Liver (tissue), 3 donors: ENCODE measurements around the gene TUBA8.

Experiments used
- ATF3 ChIP-seq: IDR thresholded peaks from 2 replicates; pipeline ENCODE4 v1.6.1; 2016; ENCODE audit warnings: antibody characterized with exemption
- CTCF ChIP-seq: fragments of 150-350 bp; IDR thresholded peaks from 2 replicates; pipeline ENCODE4 v1.5.1; 2017; ENCODE audit warnings: improper control_type of control experiment, low read depth, low read length; ENCODE audit not compliant: missing input control
- EGR1 ChIP-seq, 2 donors: IDR thresholded peaks; 2 replicates each; pipeline ENCODE4 v1.6.1; 2016 to 2018; ENCODE audit warnings: antibody characterized with exemption in 2 of 2, low read depth in 2 of 2
- FOXA1 ChIP-seq: IDR thresholded peaks from 2 replicates; pipeline ENCODE4 v1.6.1; 2016; ENCODE audit warnings: antibody characterized with exemption
- GABPA ChIP-seq, 2 donors: IDR thresholded peaks in 1 of 2; conservative IDR thresholded peaks in 1 of 2; 2 replicates each; pipeline ENCODE4 v1.6.1; 2016; ENCODE audit warnings: antibody characterized with exemption in 2 of 2, mild to moderate bottlenecking in 1 of 2, moderate library complexity in 1 of 2
- HNF4G ChIP-seq: IDR thresholded peaks from 2 replicates; pipeline ENCODE4 v1.6.1; 2016; ENCODE audit warnings: antibody characterized with exemption
- JUND ChIP-seq, 2 donors: IDR thresholded peaks; 2 replicates each; pipeline ENCODE4 v1.6.1; 2016; ENCODE audit warnings: antibody characterized with exemption in 2 of 2
- MAX ChIP-seq: IDR thresholded peaks from 2 replicates; pipeline ENCODE4 v1.6.1; 2016; ENCODE audit warnings: antibody characterized with exemption
- RAD21 ChIP-seq, 2 donors: IDR thresholded peaks; 2 replicates each; pipeline ENCODE4 v1.6.1; 2016; ENCODE audit warnings: antibody characterized with exemption in 2 of 2, mild to moderate bottlenecking in 2 of 2
- REST ChIP-seq: IDR thresholded peaks from 2 replicates; pipeline ENCODE4 v1.6.1; 2016; ENCODE audit warnings: antibody characterized with exemption, mild to moderate bottlenecking
- RXRA ChIP-seq, 2 donors: IDR thresholded peaks; 2 replicates each; pipeline ENCODE4 v1.6.1; 2017 to 2018; ENCODE audit warnings: antibody characterized with exemption in 2 of 2, mild to moderate bottlenecking in 1 of 2
- TAF1 ChIP-seq: conservative IDR thresholded peaks from 2 replicates; pipeline ENCODE4 v1.6.1; 2016; ENCODE audit warnings: antibody characterized with exemption, mild to moderate bottlenecking
- YY1 ChIP-seq: IDR thresholded peaks from 2 replicates; pipeline ENCODE4 v1.6.1; 2016; ENCODE audit warnings: antibody characterized with exemption, mild to moderate bottlenecking
- donor health status: healthy.
- donor health status: healthy.

- TF ChIP-seq HNF4G (no peak), CTCF (peak; percentile 96), REST (peak; percentile 48), RAD21 (IDR thresholded peaks at IDR 0.05) (peak; percentile 99 to 100), ATF3 (peak; percentile 24), EGR1 (IDR thresholded peaks at IDR 0.05; ENCODE audit: low read depth in 2 of 2) (no peak), GABPA (IDR thresholded peaks at IDR 0.05 in 1 of 2, conservative IDR thresholded peaks at IDR 0.05 in 1 of 2) (no peak), JUND (IDR thresholded peaks at IDR 0.05) (peak; percentile 51 to 52), TAF1 (no peak), MAX (peak; percentile 68), YY1 (peak; percentile 91), FOXA1 (no peak), RXRA (IDR thresholded peaks at IDR 0.05) (peak in 1 of 2 donors; percentile 63)
These were observed 34.7 kb upstream of the TUBA8 start for GRCh38 chr22:18075720-18076497.
